Panc1 (cell line): ENCODE measurements around the gene NSD1. TPM values are rescaled to one million over a fixed set of nuclear protein-coding genes. Genes with fewer than 3 reads are reported as not detected.

ENCODE experiments used
- ATAC-seq: fragments of 200-7000 bp; cut with Tn5 transposase; 2 replicates; pipeline ENCODE4 v1.9.1; 2020; ENCODE audit warnings: mild to moderate bottlenecking, moderate library complexity
- BruUV-seq: library from RNA; stranded (reverse); fragments of 400-500 nt; replicated peaks from 2 replicates; lab custom pipeline; 2021; lab: Mats Ljungman, UMichigan
- CTCF ChIA-PET: fragments of 300-600 bp; sonication (Branson Sonifier 250); formaldehyde crosslinking; loops from one replicate; lab custom pipeline; 2022; ENCODE audit warnings: antibody characterized with exemption; lab: Charles Lee
- POLR2A ChIA-PET: fragments of 300-600 bp; sonication (Branson Sonifier 250); formaldehyde crosslinking; loops from one replicate; lab custom pipeline; 2022; ENCODE audit warnings: antibody characterized with exemption; lab: Charles Lee
- DNase-seq: peaks from one replicate; pipeline ENCODE4 v3.0.0-alpha.2; 2010; ENCODE audit warnings: low read depth, low spot score
- H3K27ac ChIP-seq: 2 replicates; pipeline ENCODE4 v1.5.1; 2011; ENCODE audit warnings: mild to moderate bottlenecking, low read length, inconsistent platforms
- H3K27me3 ChIP-seq: fragments of 200-500 bp; sonication (Bioruptor generic); 2 replicates; pipeline ENCODE4 v1.6.0; 2014; ENCODE audit warnings: low read length, inconsistent platforms; ENCODE audit not compliant: control insufficient read depth, insufficient read depth
- H3K36me3 ChIP-seq: fragments of 200-500 bp; sonication (Bioruptor generic); 2 replicates; pipeline ENCODE4 v1.5.1; 2014; ENCODE audit warnings: inconsistent platforms, mild to moderate bottlenecking, low read length, moderate library complexity; ENCODE audit not compliant: control insufficient read depth, insufficient read depth
- H3K4me1 ChIP-seq: 2 replicates; pipeline ENCODE4 v1.5.1; 2011; ENCODE audit warnings: inconsistent platforms, mild to moderate bottlenecking, low read length, moderate library complexity; ENCODE audit not compliant: control insufficient read depth, insufficient read depth
- H3K4me3 ChIP-seq, 2 experiments: 2 replicates each; pipeline ENCODE4 v1.5.1; 2011 to 2012; ENCODE audit warnings: low read depth in 2 of 2, low read length in 2 of 2, mild to moderate bottlenecking in 2 of 2, inconsistent platforms in 1 of 2, moderate library complexity in 1 of 2
- H3K9me3 ChIP-seq: fragments of 200-500 bp; sonication (Bioruptor generic); 2 replicates; pipeline ENCODE4 v1.5.1; 2014; ENCODE audit warnings: low read depth, mild to moderate bottlenecking, inconsistent platforms, low read length, moderate library complexity; ENCODE audit not compliant: control insufficient read depth, insufficient read depth
- CTCF ChIP-seq: fragments of 450-650 bp; IDR thresholded peaks from 2 replicates; pipeline ENCODE4 v1.5.1; 2017; ENCODE audit warnings: mild to moderate bottlenecking
- POLR2AphosphoS5 ChIP-seq: IDR thresholded peaks from 2 replicates; pipeline ENCODE4 v1.6.1; 2012; ENCODE audit warnings: mild to moderate bottlenecking, low read depth, low read length, moderate library complexity
- REST ChIP-seq, 2 experiments: IDR thresholded peaks; 2 replicates each; pipeline ENCODE4 v1.6.1; 2011 to 2012; ENCODE audit warnings: low read depth in 2 of 2, control low read depth in 1 of 2, low read length in 1 of 2, mild to moderate bottlenecking in 1 of 2, moderate library complexity in 1 of 2; ENCODE audit not compliant: insufficient read depth in 1 of 2
- SIN3A ChIP-seq: IDR thresholded peaks from 2 replicates; pipeline ENCODE4 v1.6.1; 2012; ENCODE audit warnings: low read depth, mild to moderate bottlenecking, low read length, moderate library complexity, borderline replicate concordance; ENCODE audit not compliant: insufficient read depth
- TCF7L2 ChIP-seq: IDR thresholded peaks from 2 replicates; pipeline ENCODE4 v1.6.1; 2011; ENCODE audit warnings: mild to moderate bottlenecking, low read depth, low read length, inconsistent platforms
- in situ Hi-C: cut with HindIII; loops from 2 replicates; pipeline ENCODE4 v1.10.0; 2016; ENCODE audit warnings: low sequenced_read_pairs, low pct_unique_long_range_greater_than_20kb
- intact Hi-C: fragments of 100-400 bp; cut with micrococcal nuclease; formaldehyde crosslinking; loops from one replicate; pipeline ENCODE4 v1.10.0; 2022; ENCODE audit not compliant: unreplicated experiment
- total RNA-seq: library from RNA; stranded (reverse); gene quantifications from one replicate; pipeline ENCODE4 v1.2.1, GENCODE V29; 2021; ENCODE audit not compliant: unreplicated experiment

Gene NSD1
- total RNA-seq, 1 experiment from 2014 or later: 58.7 TPM

DNA sequence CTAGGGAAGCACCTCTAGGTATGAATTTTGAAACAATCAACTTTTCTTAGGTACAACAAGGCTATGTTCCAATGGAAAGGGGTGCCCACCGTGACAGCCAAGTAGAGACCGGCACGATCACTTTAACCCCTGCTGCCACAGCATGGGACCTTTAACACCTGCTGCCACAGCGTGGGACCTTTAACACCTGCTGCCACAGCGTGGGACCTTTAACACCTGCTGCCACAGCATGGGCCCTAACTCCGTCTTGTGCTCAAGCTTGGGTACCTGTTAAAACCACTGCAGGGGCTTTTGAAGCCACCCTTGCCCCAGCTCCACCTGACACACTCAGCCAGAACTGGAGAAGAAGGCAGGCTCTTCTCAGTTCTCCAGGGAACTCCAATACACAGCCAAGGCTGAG, 196.3 kb downstream of the NSD1 start:
- POLR2A ChIA-PET: interaction anchor here (0.6 kb wide), 1 partner anchor 32 kb away, joined by 5 read pairs; no protein-coding TSS in a partner anchor

GRCh38 chr5:177330991-177331842, 197.6 kb downstream of the NSD1 start:
- Histone ChIP-seq H3K4me3 (no peak overlapping the region), H3K27me3 (no peaks in the 10 kb centered on the region), H3K27ac (no peak overlapping the region), H3K36me3 (peaks cover 10% of the 10 kb centered on the region), H3K9me3 (no peaks in the 10 kb centered on the region), H3K4me1 (peaks cover 2% of the 10 kb centered on the region; the same call in 1 of the 2 replicates)
- ATAC-seq: no peak
- no peak for TF ChIP-seq REST (IDR thresholded peaks at IDR 0.05; ENCODE audit: insufficient read depth in 1 of 2, low read depth in 2 of 2, low read length in 1 of 2)
- no peak for TF ChIP-seq CTCF
- TF ChIP-seq POLR2AphosphoS5: no peak
- no peak for TF ChIP-seq TCF7L2
- TF ChIP-seq SIN3A: no peak
- BruUV-seq: no TSS peak
- in situ Hi-C loops: no loop called here
- intact Hi-C loops: no loop called here
- POLR2A ChIA-PET: no interaction called here
- DNase-seq: no peak
- CTCF ChIA-PET: no interaction called here

More for the DNA sequence above, 196.3 kb downstream of the NSD1 start:
- ATAC-seq (no peak), DNase-seq (no peak)
- H3K36me3 ChIP-seq: peaks cover 8% of the 10 kb centered on the region; the same call in 1 of the 2 replicates
- no peak overlapping the region for H3K4me3 ChIP-seq
- H3K27me3 ChIP-seq: no peaks in the 10 kb centered on the region
- H3K27ac ChIP-seq: no peak overlapping the region
- no peak for TF ChIP-seq SIN3A
- CTCF ChIA-PET: no interaction called here
- in situ Hi-C loops (no loop called here), intact Hi-C loops (no loop called here)
- BruUV-seq: no TSS peak
- peaks cover 10% of the 10 kb centered on the region for H3K4me1 ChIP-seq
- H3K9me3 ChIP-seq: no peaks in the 10 kb centered on the region
